Activated CD8-positive, alpha-beta memory T cell treated with anti-CD3 and anti-CD28 coated beads, Interleukin-2, amount 50 U/mL, for 48 hours (primary cell): ENCODE results near the gene ROPN1L.
"Not testable (repeated sequence)": the region's sequence is repeated elsewhere in the genome, so short reads cannot be mapped to it uniquely, and the experiment has no call there.

Experiments used
- DNase-seq: peaks from one replicate; pipeline ENCODE4 v3.0.0-alpha.2; 2020

ROPN1L gene

GRCh38 chr5:10503321-10503720, 61.6 kb downstream of the ROPN1L start:
- DNase-seq = no peak

GRCh38 chr5:10503997-10504793, 62.5 kb downstream of the ROPN1L start:
- no peak for DNase-seq

GRCh38 chr5:10505517-10506095, 63.9 kb downstream of the ROPN1L start:
- DNase-seq = no peak

- DNase-seq = no peak
These were observed 64.9 kb downstream of the ROPN1L start for GRCh38 chr5:10506535-10506934.

- DNase-seq = no peak
These were observed 66.0 kb downstream of the ROPN1L start for GRCh38 chr5:10507575-10508096.

- no peak for DNase-seq
These were observed 67.9 kb downstream of the ROPN1L start for GRCh38 chr5:10509575-10509974.

GRCh38 chr5:10511741-10512640, 70.3 kb downstream of the ROPN1L start:
- DNase-seq = no peak

- no peak for DNase-seq
These were observed 72.1 kb downstream of the ROPN1L start for GRCh38 chr5:10513501-10514442.

- not testable (repeated sequence) for DNase-seq
These were observed 72.9 kb downstream of the ROPN1L start for GRCh38 chr5:10514572-10514971.
